IPS DF 6.9 (cell line): ENCODE results near the gene TAL1.

Experiments used
- DNase-seq: peaks from one replicate; pipeline ENCODE4 v3.0.0-alpha.2; 2013; ENCODE audit warnings: low read depth, low spot score
- H3K27ac ChIP-seq: one replicate; pipeline ENCODE4 v1.5.1; 2013; ENCODE audit warnings: low read length, control low read depth
- H3K27me3 ChIP-seq: 2 replicates; pipeline ENCODE4 v1.6.1; 2013; ENCODE audit warnings: mild to moderate bottlenecking, low read length; ENCODE audit not compliant: control insufficient read depth, insufficient read depth
- H3K36me3 ChIP-seq: 2 replicates; pipeline ENCODE4 v1.6.1; 2013; ENCODE audit warnings: low read length; ENCODE audit not compliant: control insufficient read depth, insufficient read depth
- H3K4me1 ChIP-seq: 2 replicates; pipeline ENCODE4 v1.6.1; 2013; ENCODE audit warnings: low read length; ENCODE audit not compliant: control insufficient read depth, insufficient read depth
- H3K4me3 ChIP-seq: 2 replicates; pipeline ENCODE4 v1.5.1; 2013; ENCODE audit warnings: mild to moderate bottlenecking, low read length
- H3K9me3 ChIP-seq: 2 replicates; pipeline ENCODE4 v1.6.1; 2013; ENCODE audit warnings: low read length, inconsistent platforms; ENCODE audit not compliant: control insufficient read depth, insufficient read depth
- WGBS: extraction: QIAGEN DNeasy Blood & Tissue Kit; methylation state at CpG from one replicate; pipeline ENCODE4 v1.1.7; 2013; ENCODE audit warnings: mixed read lengths, missing lambda C conversion rate; ENCODE audit not compliant: insufficient read length, insufficient coverage; 5-methylcytosine and 5-hydroxymethylcytosine counted together

Gene TAL1

GRCh38 chr1:47181955-47182675 is 49.9 kb downstream of the TAL1 start:
- no peak overlapping the region for H3K27ac ChIP-seq
- no CpG with 5 or more reads among the region's 7 CpGs for WGBS
- no peak for DNase-seq
- no peaks in the 10 kb centered on the region for H3K9me3 ChIP-seq
- H3K27me3 ChIP-seq: no peaks in the 10 kb centered on the region; the same call in 1 of the 2 replicates
- H3K4me1 ChIP-seq: peaks cover 2% of the 10 kb centered on the region; the same call in 1 of the 2 replicates
- no peaks in the 10 kb centered on the region for H3K36me3 ChIP-seq
- no peak overlapping the region for H3K4me3 ChIP-seq

- Histone ChIP-seq H3K27ac (no peak overlapping the region), H3K4me3 (no peak overlapping the region), H3K4me1 (peaks cover 2% of the 10 kb centered on the region; the same call in 1 of the 2 replicates), H3K27me3 (no peaks in the 10 kb centered on the region; the same call in 1 of the 2 replicates), H3K9me3 (no peaks in the 10 kb centered on the region), H3K36me3 (no peaks in the 10 kb centered on the region)
- no peak for DNase-seq
- WGBS: no CpG with 5 or more reads among the region's 18 CpGs
These were observed 50.7 kb downstream of the TAL1 start for GRCh38 chr1:47181095-47181954.

- H3K27ac ChIP-seq: no peak overlapping the region
- H3K4me1 ChIP-seq: peaks cover 2% of the 10 kb centered on the region; the same call in 1 of the 2 replicates
- H3K9me3 ChIP-seq: no peaks in the 10 kb centered on the region
- WGBS: no CpG with 5 or more reads among the region's 3 CpGs
- H3K4me3 ChIP-seq: no peak overlapping the region
- no peaks in the 10 kb centered on the region; the same call in 1 of the 2 replicates for H3K27me3 ChIP-seq
- DNase-seq: no peak
- no peaks in the 10 kb centered on the region for H3K36me3 ChIP-seq
These were observed 51.4 kb downstream of the TAL1 start for GRCh38 chr1:47180603-47181094.

GRCh38 chr1:47179988-47180563 is 51.9 kb downstream of the TAL1 start:
- Histone ChIP-seq H3K27ac (no peak overlapping the region), H3K36me3 (no peaks in the 10 kb centered on the region), H3K4me1 (peaks cover 3% of the 10 kb centered on the region; the same call in 1 of the 2 replicates), H3K27me3 (no peaks in the 10 kb centered on the region; the same call in 1 of the 2 replicates), H3K4me3 (no peak overlapping the region), H3K9me3 (no peaks in the 10 kb centered on the region)
- WGBS: no CpG with 5 or more reads among the region's 3 CpGs
- DNase-seq: no peak

- no CpG with 5 or more reads among the region's 30 CpGs for WGBS
- peak overlapping the region; percentile 18; the same call in 1 of the 2 replicates for H3K4me3 ChIP-seq
- peaks cover 3% of the 10 kb centered on the region; the same call in 1 of the 2 replicates for H3K4me1 ChIP-seq
- no peaks in the 10 kb centered on the region for H3K36me3 ChIP-seq
- peak; percentile 85 for DNase-seq
- no peaks in the 10 kb centered on the region; the same call in 1 of the 2 replicates for H3K27me3 ChIP-seq
- H3K9me3 ChIP-seq: no peaks in the 10 kb centered on the region
- H3K27ac ChIP-seq: no peak overlapping the region
These were observed 52.7 kb downstream of the TAL1 start for GRCh38 chr1:47179017-47179987.

GRCh38 chr1:47178654-47179016 is 53.4 kb downstream of the TAL1 start:
- Histone ChIP-seq H3K27ac (no peak overlapping the region), H3K36me3 (no peaks in the 10 kb centered on the region), H3K4me1 (peaks cover 3% of the 10 kb centered on the region; the same call in 1 of the 2 replicates), H3K9me3 (no peaks in the 10 kb centered on the region), H3K4me3 (peak overlapping the region; percentile 18; the same call in 1 of the 2 replicates), H3K27me3 (no peaks in the 10 kb centered on the region; the same call in 1 of the 2 replicates)
- no peak for DNase-seq
- no CpG with 5 or more reads among the region's 8 CpGs for WGBS

- Histone ChIP-seq H3K4me3 (no peak overlapping the region), H3K4me1 (peaks cover 3% of the 10 kb centered on the region; the same call in 1 of the 2 replicates), H3K9me3 (no peaks in the 10 kb centered on the region), H3K27ac (no peak overlapping the region), H3K27me3 (no peaks in the 10 kb centered on the region; the same call in 1 of the 2 replicates), H3K36me3 (no peaks in the 10 kb centered on the region)
- WGBS: no CpG with 5 or more reads among the region's 6 CpGs
- DNase-seq: no peak
These were observed 54.0 kb downstream of the TAL1 start for GRCh38 chr1:47178020-47178419.

- no CpG with 5 or more reads among the region's 11 CpGs for WGBS
- Histone ChIP-seq H3K36me3 (no peaks in the 10 kb centered on the region), H3K9me3 (no peaks in the 10 kb centered on the region), H3K4me1 (peaks cover 3% of the 10 kb centered on the region; the same call in 1 of the 2 replicates), H3K27ac (no peak overlapping the region), H3K27me3 (no peaks in the 10 kb centered on the region; the same call in 1 of the 2 replicates), H3K4me3 (no peak overlapping the region)
- peak; percentile 37 for DNase-seq
These were observed 56.6 kb downstream of the TAL1 start for GRCh38 chr1:47175227-47175934.

GRCh38 chr1:47174656-47175020 is 57.4 kb downstream of the TAL1 start:
- Histone ChIP-seq H3K27me3 (no peaks in the 10 kb centered on the region), H3K4me3 (no peak overlapping the region), H3K9me3 (no peaks in the 10 kb centered on the region), H3K4me1 (peaks cover 3% of the 10 kb centered on the region; the same call in 1 of the 2 replicates), H3K36me3 (no peaks in the 10 kb centered on the region), H3K27ac (no peak overlapping the region)
- DNase-seq: no peak
